Nephron progenitor cell (in vitro differentiated cells): ENCODE data around the gene SOX11.

Source experiments
- DNase-seq: peaks from one replicate; pipeline ENCODE4 v3.0.0; 2021
- H3K27ac Mint-ChIP-seq: 2 replicates; pipeline ENCODE4 v1.8.0; 2021; ENCODE audit warnings: mild to moderate bottlenecking, moderate library complexity, mixed read lengths
- H3K27me3 Mint-ChIP-seq: 2 replicates; pipeline ENCODE4 v1.8.0; 2021; ENCODE audit warnings: mild to moderate bottlenecking, low read depth, mixed read lengths; ENCODE audit not compliant: poor library complexity
- H3K36me3 Mint-ChIP-seq: 2 replicates; pipeline ENCODE4 v1.8.0; 2021; ENCODE audit warnings: low read depth, mixed read lengths
- H3K4me1 Mint-ChIP-seq: 2 replicates; pipeline ENCODE4 v1.8.0; 2021; ENCODE audit warnings: mixed read lengths
- H3K4me3 Mint-ChIP-seq: 2 replicates; pipeline ENCODE4 v1.8.0; 2021; ENCODE audit warnings: mild to moderate bottlenecking, moderate library complexity, mixed read lengths
- H3K9me3 Mint-ChIP-seq: 2 replicates; pipeline ENCODE4 v1.8.0; 2021; ENCODE audit warnings: mild to moderate bottlenecking, moderate library complexity, mixed read lengths
- TF ChIP-seq, protein P1 (sequence below): fragments of 200-600 bp; sonication (generic); IDR thresholded peaks from 2 replicates; pipeline ENCODE4 v1.5.0; 2021; ENCODE audit warnings: antibody characterized with exemption

Gene SOX11

GRCh38 chr2:5736886-5737285, 44.7 kb downstream of the SOX11 start:
- H3K4me3 Mint-ChIP-seq = no peak overlapping the region
- H3K27me3 Mint-ChIP-seq = peaks cover 3% of the 10 kb centered on the region
- no peaks in the 10 kb centered on the region for H3K36me3 Mint-ChIP-seq
- TF ChIP-seq, protein P1, sequence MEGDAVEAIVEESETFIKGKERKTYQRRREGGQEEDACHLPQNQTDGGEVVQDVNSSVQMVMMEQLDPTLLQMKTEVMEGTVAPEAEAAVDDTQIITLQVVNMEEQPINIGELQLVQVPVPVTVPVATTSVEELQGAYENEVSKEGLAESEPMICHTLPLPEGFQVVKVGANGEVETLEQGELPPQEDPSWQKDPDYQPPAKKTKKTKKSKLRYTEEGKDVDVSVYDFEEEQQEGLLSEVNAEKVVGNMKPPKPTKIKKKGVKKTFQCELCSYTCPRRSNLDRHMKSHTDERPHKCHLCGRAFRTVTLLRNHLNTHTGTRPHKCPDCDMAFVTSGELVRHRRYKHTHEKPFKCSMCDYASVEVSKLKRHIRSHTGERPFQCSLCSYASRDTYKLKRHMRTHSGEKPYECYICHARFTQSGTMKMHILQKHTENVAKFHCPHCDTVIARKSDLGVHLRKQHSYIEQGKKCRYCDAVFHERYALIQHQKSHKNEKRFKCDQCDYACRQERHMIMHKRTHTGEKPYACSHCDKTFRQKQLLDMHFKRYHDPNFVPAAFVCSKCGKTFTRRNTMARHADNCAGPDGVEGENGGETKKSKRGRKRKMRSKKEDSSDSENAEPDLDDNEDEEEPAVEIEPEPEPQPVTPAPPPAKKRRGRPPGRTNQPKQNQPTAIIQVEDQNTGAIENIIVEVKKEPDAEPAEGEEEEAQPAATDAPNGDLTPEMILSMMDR = no peak
- H3K9me3 Mint-ChIP-seq = peaks cover 9% of the 10 kb centered on the region
- DNase-seq = no peak
- peaks cover 14% of the 10 kb centered on the region for H3K4me1 Mint-ChIP-seq
- H3K27ac Mint-ChIP-seq = no peak overlapping the region

- no peaks in the 10 kb centered on the region for H3K9me3 Mint-ChIP-seq
- no peak for DNase-seq
- H3K36me3 Mint-ChIP-seq = no peaks in the 10 kb centered on the region
- H3K4me3 Mint-ChIP-seq = no peak overlapping the region
- no peak overlapping the region for H3K27ac Mint-ChIP-seq
- TF ChIP-seq, protein P1 = no peak
- peaks cover 22% of the 10 kb centered on the region for H3K4me1 Mint-ChIP-seq
- H3K27me3 Mint-ChIP-seq = no peaks in the 10 kb centered on the region
Observed at GRCh38 chr2:5740053-5740452, 47.9 kb downstream of the SOX11 start.

DNA sequence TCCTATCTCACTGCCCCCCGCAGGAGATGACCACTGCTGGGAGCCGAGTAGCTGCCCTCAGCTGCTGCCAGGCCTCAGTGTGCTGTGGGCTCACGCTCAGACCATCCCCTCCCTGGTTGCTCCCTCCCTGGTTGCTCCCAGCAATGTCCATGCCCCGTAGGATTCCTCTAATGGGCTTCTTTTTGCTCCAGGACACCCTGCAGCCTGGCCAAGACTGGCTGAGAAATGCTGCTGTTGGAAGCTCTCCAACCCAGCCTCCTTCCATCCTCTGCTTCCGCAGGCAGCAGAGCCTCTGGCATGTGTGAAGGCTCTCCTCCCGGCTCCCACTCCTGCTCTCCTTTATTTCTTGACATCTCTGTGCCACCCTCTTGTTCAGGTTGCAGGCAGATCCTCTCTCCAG, 48.6 kb downstream of the SOX11 start:
- no peak for DNase-seq
- TF ChIP-seq, protein P1 = no peak
- no peaks in the 10 kb centered on the region for H3K27me3 Mint-ChIP-seq
- H3K4me1 Mint-ChIP-seq = peaks cover 25% of the 10 kb centered on the region
- no peaks in the 10 kb centered on the region for H3K9me3 Mint-ChIP-seq
- H3K4me3 Mint-ChIP-seq = no peak overlapping the region
- no peaks in the 10 kb centered on the region for H3K36me3 Mint-ChIP-seq
- H3K27ac Mint-ChIP-seq = no peak overlapping the region

- Mint-ChIP-seq H3K27me3 (no peaks in the 10 kb centered on the region), H3K4me3 (no peak overlapping the region), H3K4me1 (peaks cover 22% of the 10 kb centered on the region), H3K9me3 (no peaks in the 10 kb centered on the region), H3K36me3 (no peaks in the 10 kb centered on the region), H3K27ac (no peak overlapping the region)
- TF ChIP-seq, protein P1 = no peak
- DNase-seq = no peak
Observed at GRCh38 chr2:5741242-5741641, 49.1 kb downstream of the SOX11 start.

DNA sequence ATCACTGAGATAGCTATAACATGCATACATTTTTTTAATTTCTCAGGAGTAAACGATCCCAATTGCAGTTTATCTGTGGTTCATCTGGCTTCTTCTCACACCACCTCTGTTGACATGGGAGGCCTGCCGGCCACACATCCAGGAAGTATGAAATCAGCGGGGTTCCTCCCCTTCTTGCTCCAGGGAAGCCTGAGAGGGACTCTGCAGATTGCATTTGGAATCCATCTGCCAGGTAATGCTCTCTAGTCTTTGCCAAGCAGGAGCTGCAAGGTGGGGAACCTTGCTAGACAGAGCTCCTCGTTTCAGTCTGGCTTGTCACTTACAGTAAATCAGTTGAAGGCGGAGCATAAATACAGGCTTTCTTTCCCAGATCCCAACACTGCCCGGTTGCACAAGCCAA, 49.9 kb downstream of the SOX11 start:
- peaks cover 2% of the 10 kb centered on the region for H3K27me3 Mint-ChIP-seq
- H3K27ac Mint-ChIP-seq = no peak overlapping the region
- no peaks in the 10 kb centered on the region for H3K36me3 Mint-ChIP-seq
- H3K4me1 Mint-ChIP-seq = peaks cover 22% of the 10 kb centered on the region
- no peak for DNase-seq
- H3K9me3 Mint-ChIP-seq = no peaks in the 10 kb centered on the region
- no peak overlapping the region for H3K4me3 Mint-ChIP-seq
- TF ChIP-seq, protein P1 = no peak

DNA sequence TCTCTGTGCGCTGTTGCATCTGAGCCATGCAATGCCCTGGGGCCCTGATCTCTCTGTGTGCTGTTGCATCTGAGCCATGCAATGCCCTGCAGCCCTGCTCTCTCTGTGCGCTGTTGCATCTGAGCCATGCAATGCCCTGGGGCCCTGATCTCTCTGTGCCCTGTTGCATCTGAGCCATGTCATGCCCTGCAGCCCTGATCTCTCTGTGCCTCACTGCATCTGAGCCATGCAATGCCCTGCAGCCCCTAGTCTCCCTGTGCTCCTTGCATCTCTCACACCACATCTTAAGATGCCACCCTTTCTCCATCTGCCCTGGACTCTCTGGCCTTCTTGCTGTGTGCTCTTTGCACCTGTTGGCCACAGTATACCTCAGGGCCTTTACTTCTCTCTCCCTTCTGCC, 56.2 kb downstream of the SOX11 start:
- DNase-seq = no peak
- H3K9me3 Mint-ChIP-seq = no peaks in the 10 kb centered on the region
- peaks cover 5% of the 10 kb centered on the region for H3K27me3 Mint-ChIP-seq
- H3K27ac Mint-ChIP-seq = no peak overlapping the region
- H3K36me3 Mint-ChIP-seq = no peaks in the 10 kb centered on the region
- no peak overlapping the region for H3K4me3 Mint-ChIP-seq
- TF ChIP-seq, protein P1 = no peak
- H3K4me1 Mint-ChIP-seq = peaks cover 23% of the 10 kb centered on the region
